Fibroblast of lung (primary cell): Measurements from ENCODE around the gene SLC39A1. TPM values are rescaled to one million over a fixed set of nuclear protein-coding genes. Genes with fewer than 3 reads are reported as not detected.
"Not testable (repeated sequence)": the region's sequence is repeated elsewhere in the genome, so short reads cannot be mapped to it uniquely, and the experiment has no call there.

Experiments used
- DNase-seq, 2 donors: peaks; one replicate each; pipeline versions ENCODE4 v3.0.0 to v3.0.0-alpha.2; 2010; ENCODE audit warnings: low read depth in 2 of 2
- H2AFZ ChIP-seq: 2 replicates; pipeline ENCODE4 v1.5.1; 2012; ENCODE audit warnings: low read length, control low read depth, inconsistent platforms
- H3K27ac ChIP-seq: 2 replicates; pipeline ENCODE4 v1.5.1; 2011; ENCODE audit warnings: low read length, control low read depth; ENCODE audit not compliant: insufficient read depth
- H3K27me3 ChIP-seq: 2 replicates; pipeline ENCODE4 v1.5.1; 2011; ENCODE audit warnings: mild to moderate bottlenecking, low read length; ENCODE audit not compliant: control insufficient read depth, insufficient read depth
- H3K36me3 ChIP-seq: 2 replicates; pipeline ENCODE4 v1.5.1; 2011; ENCODE audit warnings: low read length; ENCODE audit not compliant: control insufficient read depth, insufficient read depth
- H3K4me1 ChIP-seq: 2 replicates; pipeline ENCODE4 v1.5.1; 2011; ENCODE audit warnings: low read length; ENCODE audit not compliant: control insufficient read depth, insufficient read depth; ENCODE audit errors: extremely low read depth
- H3K4me2 ChIP-seq: 2 replicates; pipeline ENCODE4 v1.5.1; 2011; ENCODE audit warnings: low read length, control low read depth; ENCODE audit not compliant: insufficient read depth; ENCODE audit errors: extremely low read depth
- H3K4me3 ChIP-seq, 4 experiments: fragments of 200-600 bp in 1 of 4; sonication (generic) in 1 of 4; replicated peaks in 1 of 4; 2 replicates each; pipeline ENCODE4 v1.5.1; 2011 to 2016; ENCODE audit warnings: low read length in 4 of 4, low read depth in 3 of 4, mild to moderate bottlenecking in 3 of 4, control low read depth in 2 of 4, inconsistent platforms in 1 of 4, mixed read lengths in 1 of 4; ENCODE audit not compliant: insufficient read depth in 1 of 4; ENCODE audit errors: control extremely low read depth in 1 of 4
- H3K79me2 ChIP-seq: 2 replicates; pipeline ENCODE4 v1.5.1; 2012; ENCODE audit warnings: mild to moderate bottlenecking, low read length, inconsistent platforms; ENCODE audit not compliant: control insufficient read depth, insufficient read depth
- H3K9ac ChIP-seq: 2 replicates; pipeline ENCODE4 v1.5.1; 2011; ENCODE audit warnings: mild to moderate bottlenecking, low read length, control low read depth; ENCODE audit not compliant: insufficient read depth
- H3K9me3 ChIP-seq: 2 replicates; pipeline ENCODE4 v1.5.1; 2012; ENCODE audit warnings: low read depth, low read length; ENCODE audit not compliant: control insufficient read depth, insufficient read depth
- H4K20me1 ChIP-seq: 2 replicates; pipeline ENCODE4 v1.5.1; 2011; ENCODE audit warnings: low read length; ENCODE audit not compliant: control insufficient read depth, insufficient read depth; ENCODE audit errors: extremely low read depth
- EZH2 ChIP-seq: IDR thresholded peaks from 2 replicates; pipeline ENCODE4 v1.5.1; 2012; ENCODE audit warnings: low read length, control low read depth, mild to moderate bottlenecking; ENCODE audit errors: missing control alignments
- polyA minus RNA-seq: library from RNA; depleted of rRNA, polyadenylated mRNA; stranded (reverse); fragments of >200 nt; gene quantifications from 2 replicates; pipeline ENCODE4 v1.2.3, GENCODE V29; 2011; ENCODE audit warnings: low replicate concordance
- polyA plus RNA-seq, 2 donors: library from polyadenylated mRNA; depleted of rRNA in 1 of 2; stranded (reverse) in 1 of 2; unstranded in 1 of 2; fragments of >200 nt; gene quantifications; 2 replicates each; pipeline ENCODE4 v1.2.1, GENCODE V29; 2011 to 2012; ENCODE audit warnings: missing spikeins in 1 of 2
- total RNA-seq: library from RNA; depleted of rRNA; stranded (reverse); fragments of >200 nt; gene quantifications from 2 replicates; pipeline ENCODE4 v1.2.1, GENCODE V29; 2014
- TF ChIP-seq, protein P1 (sequence below), 2 donors: IDR thresholded peaks in 1 of 2; conservative IDR thresholded peaks in 1 of 2; 1 replicate in 1 of 2; 2 replicates in 1 of 2; pipeline ENCODE4 v1.5.1; 2011 to 2012; ENCODE audit warnings: low read length in 2 of 2, control low read depth in 1 of 2, inconsistent platforms in 1 of 2, low read depth in 1 of 2, mild to moderate bottlenecking in 1 of 2

SLC39A1 gene, protein sequence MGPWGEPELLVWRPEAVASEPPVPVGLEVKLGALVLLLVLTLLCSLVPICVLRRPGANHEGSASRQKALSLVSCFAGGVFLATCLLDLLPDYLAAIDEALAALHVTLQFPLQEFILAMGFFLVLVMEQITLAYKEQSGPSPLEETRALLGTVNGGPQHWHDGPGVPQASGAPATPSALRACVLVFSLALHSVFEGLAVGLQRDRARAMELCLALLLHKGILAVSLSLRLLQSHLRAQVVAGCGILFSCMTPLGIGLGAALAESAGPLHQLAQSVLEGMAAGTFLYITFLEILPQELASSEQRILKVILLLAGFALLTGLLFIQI
- total RNA-seq (113 and 119 TPM in 2 replicates), polyA plus RNA-seq (80.5 and 94.4 TPM in 2 replicates), polyA minus RNA-seq (118 and 119 TPM in 2 replicates)
- 89.0 and 97.9 TPM in 2 replicates for polyA plus RNA-seq (2012)

DNA sequence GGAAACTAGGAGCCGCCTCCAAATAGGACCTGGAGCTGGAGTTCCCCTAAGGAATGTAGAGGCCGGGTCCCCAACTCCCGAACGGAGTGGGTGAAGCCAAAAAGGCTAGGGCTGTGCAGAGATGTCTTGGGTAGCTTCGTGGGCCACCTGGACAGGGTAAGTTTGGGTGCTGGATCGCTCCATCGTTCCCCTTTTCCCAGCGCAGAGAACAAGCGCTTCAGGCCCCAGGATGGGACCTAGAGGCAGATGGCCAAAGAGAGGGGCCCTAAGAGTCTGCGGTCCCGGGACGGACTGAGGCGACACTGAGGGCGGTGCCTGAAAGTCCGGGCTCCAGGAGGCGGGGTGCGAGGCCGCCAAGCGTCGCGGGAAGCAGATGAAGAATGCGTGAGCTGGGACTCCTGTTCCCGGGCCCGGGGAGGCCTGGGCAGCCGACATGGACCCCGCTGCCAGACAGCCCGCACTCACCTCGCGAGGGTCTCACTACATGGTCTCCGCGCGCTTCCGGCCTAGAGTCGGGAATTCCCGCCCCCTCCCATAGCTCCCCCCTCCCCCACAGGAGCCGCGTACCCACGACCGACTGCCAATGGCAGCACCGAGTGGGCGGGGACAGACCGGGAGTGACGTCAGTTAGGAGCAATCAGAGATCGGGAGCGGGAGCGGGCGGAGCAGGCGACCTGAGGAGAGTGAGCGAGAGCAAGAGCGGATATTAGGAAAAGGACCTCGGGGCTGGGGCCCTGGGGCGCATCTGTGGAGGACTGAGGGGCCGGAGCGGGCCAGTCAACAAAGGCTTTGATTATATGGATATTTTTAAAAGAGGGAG is at the start of gene SLC39A1:
SLC39A1 (minus strand) TSS at position 508 of the 820 bp plus-strand sequence. CDS start 822 bp downstream, outside the sequence.
- peaks cover 12% of the 10 kb centered on the region for H3K79me2 ChIP-seq
- peak within 1 kb of the TSS; percentile 75 for H2AFZ ChIP-seq
- peak within 1 kb of the TSS; percentile 88 for H3K9ac ChIP-seq
- no peaks in the 10 kb centered on the region for H4K20me1 ChIP-seq
- H3K4me2 ChIP-seq, result peak within 1 kb of the TSS; percentile 99
- H3K27me3 ChIP-seq, result no peaks in the 10 kb centered on the region
- no peaks in the 10 kb centered on the region for H3K9me3 ChIP-seq
- peak within 1 kb of the TSS; percentile 72 to 88 (median 78) for H3K4me3 ChIP-seq
- H3K27ac ChIP-seq, result peak within 1 kb of the TSS; percentile 91
- peaks cover 4% of the 10 kb centered on the region for H3K36me3 ChIP-seq
- TF ChIP-seq EZH2, result no peak
- TF ChIP-seq, protein P1, sequence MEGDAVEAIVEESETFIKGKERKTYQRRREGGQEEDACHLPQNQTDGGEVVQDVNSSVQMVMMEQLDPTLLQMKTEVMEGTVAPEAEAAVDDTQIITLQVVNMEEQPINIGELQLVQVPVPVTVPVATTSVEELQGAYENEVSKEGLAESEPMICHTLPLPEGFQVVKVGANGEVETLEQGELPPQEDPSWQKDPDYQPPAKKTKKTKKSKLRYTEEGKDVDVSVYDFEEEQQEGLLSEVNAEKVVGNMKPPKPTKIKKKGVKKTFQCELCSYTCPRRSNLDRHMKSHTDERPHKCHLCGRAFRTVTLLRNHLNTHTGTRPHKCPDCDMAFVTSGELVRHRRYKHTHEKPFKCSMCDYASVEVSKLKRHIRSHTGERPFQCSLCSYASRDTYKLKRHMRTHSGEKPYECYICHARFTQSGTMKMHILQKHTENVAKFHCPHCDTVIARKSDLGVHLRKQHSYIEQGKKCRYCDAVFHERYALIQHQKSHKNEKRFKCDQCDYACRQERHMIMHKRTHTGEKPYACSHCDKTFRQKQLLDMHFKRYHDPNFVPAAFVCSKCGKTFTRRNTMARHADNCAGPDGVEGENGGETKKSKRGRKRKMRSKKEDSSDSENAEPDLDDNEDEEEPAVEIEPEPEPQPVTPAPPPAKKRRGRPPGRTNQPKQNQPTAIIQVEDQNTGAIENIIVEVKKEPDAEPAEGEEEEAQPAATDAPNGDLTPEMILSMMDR (conservative IDR thresholded peaks at IDR 0.05 in 1 of 2, IDR thresholded peaks at IDR 0.05 in 1 of 2; ENCODE audit: low read depth in 1 of 2, low read length in 2 of 2), result no peak
- peak; percentile 95 to 96 for DNase-seq
- peaks cover 20% of the 10 kb centered on the region for H3K4me1 ChIP-seq

DNA sequence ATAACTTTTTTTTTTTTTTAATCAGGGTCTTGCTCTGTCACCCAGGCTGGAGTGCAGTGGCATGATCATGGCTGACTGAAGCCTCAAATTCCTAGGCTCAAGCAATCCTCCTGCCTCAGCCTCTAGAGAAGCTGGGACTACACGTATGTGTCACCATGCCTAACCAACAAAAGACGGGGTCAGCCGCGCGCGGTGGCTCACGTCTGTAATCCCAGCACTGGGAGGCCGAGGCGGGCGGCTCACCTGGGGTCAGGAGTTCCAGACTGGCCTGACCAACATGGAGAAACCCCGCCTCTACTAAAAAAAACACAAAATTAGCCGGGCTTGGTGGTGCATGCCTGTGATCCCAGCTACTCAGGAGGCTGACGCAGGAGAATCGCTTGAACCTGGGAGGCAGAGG is 49.2 kb upstream of the SLC39A1 start:
- H2AFZ ChIP-seq, H3K4me3 ChIP-seq, H3K27ac ChIP-seq, H3K79me2 ChIP-seq, H3K36me3 ChIP-seq, H3K9me3 ChIP-seq, H3K9ac ChIP-seq, H3K27me3 ChIP-seq, H3K4me2 ChIP-seq, H4K20me1 ChIP-seq, DNase-seq, H3K4me1 ChIP-seq: not testable (repeated sequence)

DNA sequence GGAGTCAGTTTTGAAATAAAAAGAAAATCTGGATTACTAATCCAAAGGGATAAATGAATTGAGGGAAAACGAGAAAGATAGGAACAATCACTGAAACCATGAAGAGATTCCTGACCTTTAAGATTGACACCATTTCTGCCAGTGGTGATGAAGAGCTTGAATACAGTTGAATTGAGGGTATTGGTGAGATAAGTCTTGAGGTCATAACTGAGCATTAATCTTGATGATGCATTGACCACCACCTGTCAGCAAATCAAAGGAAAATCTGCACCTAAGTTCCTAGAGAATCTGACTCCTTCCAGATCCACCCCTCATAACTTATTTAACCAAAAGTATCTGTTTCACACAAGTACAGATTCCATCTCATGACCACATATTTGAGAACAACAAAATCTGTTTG is 48.8 kb upstream of the SLC39A1 start:
- Histone ChIP-seq H3K9me3 (no peaks in the 10 kb centered on the region), H3K4me1 (peaks cover 2% of the 10 kb centered on the region)

More for the DNA sequence above, 48.8 kb upstream of the SLC39A1 start:
- no peak overlapping the region for H3K4me2 ChIP-seq
- H2AFZ ChIP-seq, result no peak overlapping the region
- H3K79me2 ChIP-seq, result no peaks in the 10 kb centered on the region
- TF ChIP-seq EZH2, result no peak
- TF ChIP-seq, protein P1 (conservative IDR thresholded peaks at IDR 0.05 in 1 of 2, IDR thresholded peaks at IDR 0.05 in 1 of 2; ENCODE audit: low read depth in 1 of 2, low read length in 2 of 2), result no peak
- no peak for DNase-seq
- H3K36me3 ChIP-seq, result no peaks in the 10 kb centered on the region
- no peak overlapping the region for H3K9ac ChIP-seq
- no peaks in the 10 kb centered on the region for H4K20me1 ChIP-seq
- no peak overlapping the region for H3K27ac ChIP-seq
- no peak overlapping the region for H3K4me3 ChIP-seq
- no peaks in the 10 kb centered on the region for H3K27me3 ChIP-seq
